Measurements from ENCODE around the gene COQ10A.
"Not testable (repeated sequence)": the region's sequence is repeated elsewhere in the genome, so short reads cannot be mapped to it uniquely, and the experiment has no call there.

Gene COQ10A

GRCh38 chr12:56261503-56262232, 5.1 kb upstream of the COQ10A start:
- H3K4me3 ChIP-seq (ENCODE audit: low read depth, low read length) = no peak overlapping the region
- no peak for DNase-seq (ENCODE audit: low read depth)
- TF ChIP-seq MYC (IDR thresholded peaks at IDR 0.05; ENCODE audit: low read depth, low read length) (no peak), POLR2A (IDR thresholded peaks at IDR 0.05; ENCODE audit: extremely low read depth, insufficient read length) (no peak), MAX (IDR thresholded peaks at IDR 0.05; ENCODE audit: low read depth, low read length) (no peak), CTCF (IDR thresholded peaks at IDR 0.05; ENCODE audit: low read depth, low read length) (no peak)

- TF ChIP-seq CTCF (IDR thresholded peaks at IDR 0.05; ENCODE audit: low read depth, low read length) = peak; percentile 37
- H3K4me3 ChIP-seq (ENCODE audit: low read depth, low read length) = not testable (repeated sequence)
These were observed 3.8 kb upstream of the COQ10A start for GRCh38 chr12:56262955-56263354.

GRCh38 chr12:56266068-56266692, 562 bp upstream of the COQ10A start:
- DNase-seq (ENCODE audit: low read depth) = not testable (repeated sequence)

More at GRCh38 chr12:56262955-56263354, 3.8 kb upstream of the COQ10A start:
- DNase-seq (ENCODE audit: low read depth) = peak; percentile 58

GRCh38 chr12:56267443-56268071, 815 bp downstream of the COQ10A start:
- peak; percentile 94 for DNase-seq (ENCODE audit: low read depth)
- no peak for TF ChIP-seq POLR2A (IDR thresholded peaks at IDR 0.05; ENCODE audit: extremely low read depth, insufficient read length)
- TF ChIP-seq MAX (IDR thresholded peaks at IDR 0.05; ENCODE audit: low read depth, low read length) = no peak
- no peak for TF ChIP-seq CTCF (IDR thresholded peaks at IDR 0.05; ENCODE audit: low read depth, low read length)
- no peak; the same call in 1 of the 2 replicates for TF ChIP-seq MYC (IDR thresholded peaks at IDR 0.05; ENCODE audit: low read depth, low read length)
- peak overlapping the region; percentile 74 for H3K4me3 ChIP-seq (ENCODE audit: low read depth, low read length)

More at GRCh38 chr12:56266068-56266692, 562 bp upstream of the COQ10A start:
- H3K4me3 ChIP-seq (ENCODE audit: low read depth, low read length) = peak overlapping the region; percentile 76

GRCh38 chr12:56271031-56271430, 4.3 kb downstream of the COQ10A start:
- H3K4me3 ChIP-seq (ENCODE audit: low read depth, low read length) = no peak overlapping the region
- TF ChIP-seq CTCF (IDR thresholded peaks at IDR 0.05; ENCODE audit: low read depth, low read length) = peak; percentile 69
- no peak for TF ChIP-seq POLR2A (IDR thresholded peaks at IDR 0.05; ENCODE audit: extremely low read depth, insufficient read length)
- TF ChIP-seq MAX (IDR thresholded peaks at IDR 0.05; ENCODE audit: low read depth, low read length) = no peak
- TF ChIP-seq MYC (IDR thresholded peaks at IDR 0.05; ENCODE audit: low read depth, low read length) = no peak
- DNase-seq (ENCODE audit: low read depth) = peak; percentile 52

- H3K4me3 ChIP-seq (ENCODE audit: low read depth, low read length) = not testable (repeated sequence)
These were observed 5.7 kb downstream of the COQ10A start for GRCh38 chr12:56272468-56272867.

GRCh38 chr12:56274299-56274698, 7.6 kb downstream of the COQ10A start:
- TF ChIP-seq POLR2A (IDR thresholded peaks at IDR 0.05; ENCODE audit: extremely low read depth, insufficient read length) = no peak
- no peak for TF ChIP-seq MYC (IDR thresholded peaks at IDR 0.05; ENCODE audit: low read depth, low read length)
- no peak for TF ChIP-seq CTCF (IDR thresholded peaks at IDR 0.05; ENCODE audit: low read depth, low read length)
- no peak for TF ChIP-seq MAX (IDR thresholded peaks at IDR 0.05; ENCODE audit: low read depth, low read length)
- no peak overlapping the region for H3K4me3 ChIP-seq (ENCODE audit: low read depth, low read length)
- no peak for DNase-seq (ENCODE audit: low read depth)

More at GRCh38 chr12:56272468-56272867, 5.7 kb downstream of the COQ10A start:
- DNase-seq (ENCODE audit: low read depth) = not testable (repeated sequence)

All from NB4 (cell line).